HEK293 (cell line): ENCODE data around the gene PGS1.

ENCODE experiments used
- CTCF ChIA-PET: fragments of 350-600 bp; formaldehyde crosslinking; extraction: SDS; loops from one replicate; lab custom pipeline; 2021; ENCODE audit warnings: antibody characterized with exemption; lab: Yijun Ruan, JAX
- POLR2A ChIA-PET: fragments of 300-600 bp; formaldehyde crosslinking; extraction: SDS; loops from one replicate; lab custom pipeline; 2020; ENCODE audit warnings: antibody characterized with exemption, inconsistent platforms; lab: Yijun Ruan, JAX
- H3K27ac ChIP-seq: fragments of 200-500 bp; sonication (Bioruptor generic); 2 replicates; pipeline ENCODE4 v1.5.1; 2014; ENCODE audit warnings: low read depth, low read length, control low read depth, inconsistent platforms; ENCODE audit errors: extremely low read depth
- H3K36me3 ChIP-seq, 2 experiments: fragments of 200-500 bp in 1 of 2; sonication (Bioruptor generic) in 1 of 2; 1 replicate in 1 of 2; 2 replicates in 1 of 2; pipeline ENCODE4 v1.5.1; 2014 to 2017; ENCODE audit warnings: inconsistent platforms in 2 of 2, low read length in 2 of 2; ENCODE audit not compliant: control insufficient read depth in 2 of 2, insufficient read depth in 1 of 2
- H3K4me1 ChIP-seq: fragments of 200-500 bp; sonication (Bioruptor generic); 2 replicates; pipeline ENCODE4 v1.5.1; 2014; ENCODE audit warnings: mild to moderate bottlenecking, low read length, inconsistent platforms; ENCODE audit not compliant: control insufficient read depth, insufficient read depth
- H3K4me3 ChIP-seq: 2 replicates; pipeline ENCODE4 v1.5.1; 2011; ENCODE audit warnings: low read depth, mild to moderate bottlenecking, control low read depth, low read length, moderate library complexity
- H3K9me3 ChIP-seq: fragments of 200-500 bp; sonication (Bioruptor generic); 2 replicates; pipeline ENCODE4 v1.5.1; 2014; ENCODE audit warnings: low read depth, low read length, inconsistent platforms; ENCODE audit not compliant: control insufficient read depth, insufficient read depth
- BCL11B ChIP-seq: fragments of 450-650 bp; formaldehyde crosslinking; IDR thresholded peaks from 2 replicates; pipeline ENCODE4 v1.5.1; 2016; ENCODE audit warnings: low read depth, missing biosample characterization, missing genetic modification characterization
- HOXA7 ChIP-seq: sonication (generic); formaldehyde crosslinking; IDR thresholded peaks from 2 replicates; pipeline ENCODE4 v1.8.1; 2022; ENCODE audit warnings: missing genetic modification reagents, borderline replicate concordance
- KLF7 ChIP-seq: fragments of 450-650 bp; formaldehyde crosslinking; IDR thresholded peaks from 2 replicates; pipeline ENCODE4 v1.5.1; 2016; ENCODE audit warnings: missing biosample characterization, missing genetic modification characterization, borderline replicate concordance
- SP7 ChIP-seq: fragments of 450-650 bp; formaldehyde crosslinking; IDR thresholded peaks from 2 replicates; pipeline ENCODE4 v1.5.1; 2016; ENCODE audit warnings: missing biosample characterization, missing genetic modification characterization
- ZBTB26 ChIP-seq: fragments of 450-650 bp; formaldehyde crosslinking; optimal IDR thresholded peaks from 2 replicates; pipeline ENCODE3; 2016; ENCODE audit warnings: missing biosample characterization, mild to moderate bottlenecking, missing genetic modification characterization
- ZNF155 ChIP-seq: fragments of 450-650 bp; formaldehyde crosslinking; IDR thresholded peaks from 2 replicates; pipeline ENCODE4 v1.5.1; 2016; ENCODE audit warnings: missing biosample characterization, missing genetic modification characterization
- ZNF175 ChIP-seq: fragments of 450-650 bp; formaldehyde crosslinking; IDR thresholded peaks from 2 replicates; pipeline ENCODE4 v1.5.1; 2016; ENCODE audit warnings: missing biosample characterization, missing genetic modification characterization
- ZNF18 ChIP-seq: fragments of 450-650 bp; formaldehyde crosslinking; IDR thresholded peaks from 2 replicates; pipeline ENCODE4 v1.5.1; 2016; ENCODE audit warnings: missing biosample characterization, missing genetic modification characterization
- ZNF266 ChIP-seq: fragments of 450-650 bp; formaldehyde crosslinking; IDR thresholded peaks from 2 replicates; pipeline ENCODE4 v1.5.1; 2016; ENCODE audit warnings: missing biosample characterization, missing genetic modification characterization, low read depth
- ZNF341 ChIP-seq: fragments of 450-650 bp; formaldehyde crosslinking; IDR thresholded peaks from 2 replicates; pipeline ENCODE4; 2016; ENCODE audit warnings: low read depth, missing biosample characterization, missing genetic modification characterization
- ZNF354C ChIP-seq: fragments of 450-650 bp; formaldehyde crosslinking; IDR thresholded peaks from 2 replicates; pipeline ENCODE4 v1.5.1; 2016; ENCODE audit warnings: missing biosample characterization, missing genetic modification characterization, low read depth, borderline replicate concordance
- ZNF416 ChIP-seq: fragments of 450-650 bp; formaldehyde crosslinking; IDR thresholded peaks from 2 replicates; pipeline ENCODE4 v1.5.1; 2016; ENCODE audit warnings: missing biosample characterization, missing genetic modification characterization
- ZNF426 ChIP-seq: fragments of 450-650 bp; formaldehyde crosslinking; IDR thresholded peaks from 2 replicates; pipeline ENCODE4 v1.5.1; 2017; ENCODE audit warnings: missing biosample characterization, missing genetic modification characterization, mild to moderate bottlenecking, inconsistent platforms, moderate library complexity
- ZNF521 ChIP-seq: fragments of 450-650 bp; formaldehyde crosslinking; IDR thresholded peaks from 2 replicates; pipeline ENCODE4 v1.5.1; 2017; ENCODE audit warnings: missing biosample characterization, mild to moderate bottlenecking, missing genetic modification characterization
- ZNF548 ChIP-seq: fragments of 450-650 bp; formaldehyde crosslinking; IDR thresholded peaks from 2 replicates; pipeline ENCODE4 v1.5.1; 2016; ENCODE audit warnings: missing biosample characterization, missing genetic modification characterization
- ZNF660 ChIP-seq: fragments of 450-650 bp; IDR thresholded peaks from 2 replicates; pipeline ENCODE4 v1.5.1; 2018; ENCODE audit warnings: missing biosample characterization, mild to moderate bottlenecking, missing genetic modification characterization
- ZNF692 ChIP-seq: fragments of 450-650 bp; formaldehyde crosslinking; IDR thresholded peaks from 2 replicates; pipeline ENCODE4 v1.5.1; 2016; ENCODE audit warnings: missing biosample characterization, missing genetic modification characterization
- ZNF707 ChIP-seq: fragments of 450-650 bp; formaldehyde crosslinking; IDR thresholded peaks from 2 replicates; pipeline ENCODE4 v1.5.1; 2016; ENCODE audit warnings: missing biosample characterization, missing genetic modification characterization
- ZNF747 ChIP-seq: fragments of 450-650 bp; formaldehyde crosslinking; IDR thresholded peaks from 2 replicates; pipeline ENCODE4 v1.5.1; 2016; ENCODE audit warnings: missing biosample characterization, missing genetic modification characterization
- ZSCAN30 ChIP-seq: fragments of 450-650 bp; IDR thresholded peaks from 2 replicates; pipeline ENCODE4 v1.5.1; 2018; ENCODE audit warnings: missing biosample characterization, mild to moderate bottlenecking, missing genetic modification characterization, moderate library complexity
- TF ChIP-seq, protein P1 (sequence below): fragments of 450-650 bp; formaldehyde crosslinking; IDR thresholded peaks from 2 replicates; pipeline ENCODE4 v1.5.1; 2016; ENCODE audit warnings: missing biosample characterization, missing genetic modification characterization
- TF ChIP-seq, protein P2 (sequence below): fragments of 450-650 bp; formaldehyde crosslinking; IDR thresholded peaks from 2 replicates; pipeline ENCODE4; 2016; ENCODE audit warnings: missing biosample characterization, missing genetic modification characterization

Gene PGS1

GRCh38 chr17:78371056-78371455 lies 7.4 kb upstream of the PGS1 start:
- POLR2A ChIA-PET: interaction anchor here (1.7 kb wide), 1 partner anchor 10 kb away, joined by 5 read pairs; no protein-coding TSS in a partner anchor
- TF ChIP-seq ZNF426 (no peak), ZNF548 (tag by site-specific recombination) (no peak), ZNF155 (tag by site-specific recombination) (no peak), ZNF692 (tag by site-specific recombination) (no peak), ZBTB26 (tag by site-specific recombination) (no peak), ZNF18 (tag by site-specific recombination) (no peak), ZNF707 (tag by site-specific recombination) (no peak)
- TF ChIP-seq, all 188 proteins: peak for 0
- Histone ChIP-seq H3K4me3 (no peak overlapping the region), H3K9me3 (no peaks in the 10 kb centered on the region), H3K4me1 (no peaks in the 10 kb centered on the region), H3K27ac (no peak overlapping the region), H3K36me3 (no peaks in the 10 kb centered on the region)
- CTCF ChIA-PET: interaction anchor here (0.6 to 6.7 kb wide), 2 partner anchors 8 to 50 kb away, joined by 3 to 53 read pairs; no protein-coding TSS in a partner anchor

GRCh38 chr17:78372841-78373240 lies 5.6 kb upstream of the PGS1 start:
- CTCF ChIA-PET: interaction anchor here (0.6 to 6.7 kb wide), 6 partner anchors 9 to 84 kb away, joined by 3 to 53 read pairs (median 4); partner anchors contain the start of gene SOCS3
- no peaks in the 10 kb centered on the region for H3K9me3 ChIP-seq
- no peak for TF ChIP-seq SP7 (tag by site-specific recombination)
- TF ChIP-seq ZNF416: no peak
- no peak for TF ChIP-seq ZNF521 (tag by site-specific recombination)
- no peak for TF ChIP-seq ZNF266 (tag by site-specific recombination)
- TF ChIP-seq, protein P1, sequence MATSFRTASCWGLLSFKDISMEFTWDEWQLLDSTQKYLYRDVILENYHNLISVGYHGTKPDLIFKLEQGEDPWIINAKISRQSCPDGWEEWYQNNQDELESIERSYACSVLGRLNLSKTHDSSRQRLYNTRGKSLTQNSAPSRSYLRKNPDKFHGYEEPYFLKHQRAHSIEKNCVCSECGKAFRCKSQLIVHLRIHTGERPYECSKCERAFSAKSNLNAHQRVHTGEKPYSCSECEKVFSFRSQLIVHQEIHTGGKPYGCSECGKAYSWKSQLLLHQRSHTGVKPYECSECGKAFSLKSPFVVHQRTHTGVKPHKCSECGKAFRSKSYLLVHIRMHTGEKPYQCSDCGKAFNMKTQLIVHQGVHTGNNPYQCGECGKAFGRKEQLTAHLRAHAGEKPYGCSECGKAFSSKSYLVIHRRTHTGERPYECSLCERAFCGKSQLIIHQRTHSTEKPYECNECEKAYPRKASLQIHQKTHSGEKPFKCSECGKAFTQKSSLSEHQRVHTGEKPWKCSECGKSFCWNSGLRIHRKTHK: no peak
- no peak for TF ChIP-seq ZNF175 (tag by site-specific recombination)
- no peak for TF ChIP-seq ZNF354C (tag by site-specific recombination)
- no peak for TF ChIP-seq BCL11B (tag by site-specific recombination)
- TF ChIP-seq ZSCAN30: no peak
- TF ChIP-seq ZNF341 (tag by site-specific recombination): no peak
- TF ChIP-seq HOXA7: no peak
- no peak for TF ChIP-seq ZNF660 (tag by site-specific recombination)
- no peak for TF ChIP-seq KLF7 (tag by site-specific recombination)
- TF ChIP-seq, protein P2, sequence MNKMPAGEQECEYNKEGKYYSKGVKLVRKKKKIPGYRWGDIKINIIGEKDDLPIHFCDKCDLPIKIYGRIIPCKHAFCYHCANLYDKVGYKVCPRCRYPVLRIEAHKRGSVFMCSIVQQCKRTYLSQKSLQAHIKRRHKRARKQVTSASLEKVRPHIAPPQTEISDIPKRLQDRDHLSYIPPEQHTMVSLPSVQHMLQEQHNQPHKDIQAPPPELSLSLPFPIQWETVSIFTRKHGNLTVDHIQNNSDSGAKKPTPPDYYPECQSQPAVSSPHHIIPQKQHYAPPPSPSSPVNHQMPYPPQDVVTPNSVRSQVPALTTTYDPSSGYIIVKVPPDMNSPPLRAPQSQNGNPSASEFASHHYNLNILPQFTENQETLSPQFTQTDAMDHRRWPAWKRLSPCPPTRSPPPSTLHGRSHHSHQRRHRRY (tag by site-specific recombination): no peak
- no peak for TF ChIP-seq ZNF747
- POLR2A ChIA-PET: no interaction called here
- no peak overlapping the region for H3K4me3 ChIP-seq
- no peaks in the 10 kb centered on the region for H3K36me3 ChIP-seq
- H3K27ac ChIP-seq: no peak overlapping the region
- H3K4me1 ChIP-seq: no peaks in the 10 kb centered on the region
